ENCODE measurements around the gene APH1B.

- TF ChIP-seq CTCF (IDR thresholded peaks at IDR 0.05) (peak; percentile 58 to 71 (median 66)), EP300 (IDR thresholded peaks at IDR 0.05; ENCODE audit: low read depth) (no peak)
These were observed 11.5 kb downstream of the APH1B start for GRCh38 chr15:63288778-63289378.

Data from transverse colon (tissue), 3 donors.